KMS-11 (cell line): ENCODE data around the gene NCAM1.

Experiments used
- H2AFZ ChIP-seq: fragments of 200-600 bp; sonication (generic); 2 replicates; pipeline ENCODE4 v1.6.1; 2016; ENCODE audit warnings: antibody characterized with exemption, mixed run types, low read depth
- H3K27ac ChIP-seq: fragments of 200-600 bp; sonication (generic); 2 replicates; pipeline ENCODE4 v1.6.1; 2016; ENCODE audit warnings: mild to moderate bottlenecking, mixed run types
- H3K27me3 ChIP-seq: fragments of 200-600 bp; sonication (generic); 2 replicates; pipeline ENCODE4 v1.6.1; 2017; ENCODE audit warnings: mild to moderate bottlenecking, low read depth, mixed run types, moderate library complexity; ENCODE audit not compliant: insufficient read depth
- H3K36me3 ChIP-seq: fragments of 200-600 bp; sonication (generic); 2 replicates; pipeline ENCODE4 v1.6.1; 2017; ENCODE audit warnings: mild to moderate bottlenecking, mixed run types; ENCODE audit not compliant: insufficient read depth
- H3K4me1 ChIP-seq: fragments of 200-600 bp; sonication (generic); 2 replicates; pipeline ENCODE4 v1.6.1; 2016; ENCODE audit warnings: mild to moderate bottlenecking, low read depth, mixed run types; ENCODE audit not compliant: poor library complexity, severe bottlenecking
- H3K4me2 ChIP-seq: fragments of 200-600 bp; sonication (generic); 2 replicates; pipeline ENCODE4 v1.7.0; 2016; ENCODE audit warnings: mild to moderate bottlenecking, mixed run types
- H3K4me3 ChIP-seq: fragments of 200-600 bp; sonication (generic); IDR thresholded peaks from 2 replicates; pipeline ENCODE4 v1.6.1; 2017; ENCODE audit warnings: low read depth, low read length, mixed read lengths; ENCODE audit not compliant: insufficient read depth
- H3K79me2 ChIP-seq: fragments of 200-600 bp; sonication (generic); 2 replicates; pipeline ENCODE4 v1.6.1; 2016; ENCODE audit warnings: low read depth, mixed run types; ENCODE audit not compliant: insufficient read depth
- H3K9ac ChIP-seq: fragments of 200-600 bp; sonication (generic); 2 replicates; pipeline ENCODE4 v1.6.1; 2016; ENCODE audit warnings: mild to moderate bottlenecking, mixed run types
- H4K20me1 ChIP-seq: fragments of 200-600 bp; sonication (generic); 2 replicates; pipeline ENCODE4 v1.6.1; 2016; ENCODE audit warnings: mild to moderate bottlenecking, mixed run types; ENCODE audit not compliant: insufficient read depth
- CTCF ChIP-seq: fragments of 200-600 bp; sonication (generic); conservative IDR thresholded peaks from 2 replicates; pipeline ENCODE4 v1.6.1; 2017; ENCODE audit warnings: low read depth, mild to moderate bottlenecking, antibody characterized with exemption, low read length, moderate library complexity, mixed read lengths

NCAM1 gene

GRCh38 chr11:113278481-113278880 lies 317.3 kb downstream of the NCAM1 start:
- Histone ChIP-seq H2AFZ (no peak overlapping the region), H3K36me3 (no peaks in the 10 kb centered on the region), H3K4me3 (no peak overlapping the region), H4K20me1 (no peaks in the 10 kb centered on the region), H3K9ac (no peak overlapping the region), H3K4me2 (no peak overlapping the region), H3K4me1 (no peaks in the 10 kb centered on the region), H3K79me2 (no peaks in the 10 kb centered on the region), H3K27me3 (no peaks in the 10 kb centered on the region), H3K27ac (no peak overlapping the region)
- TF ChIP-seq CTCF, result no peak

- TF ChIP-seq CTCF, result no peak
- Histone ChIP-seq H3K79me2 (no peaks in the 10 kb centered on the region), H3K9ac (no peak overlapping the region), H4K20me1 (no peaks in the 10 kb centered on the region), H3K27ac (no peak overlapping the region), H3K4me1 (no peaks in the 10 kb centered on the region), H3K4me2 (no peak overlapping the region), H2AFZ (no peak overlapping the region), H3K27me3 (no peaks in the 10 kb centered on the region), H3K36me3 (no peaks in the 10 kb centered on the region), H3K4me3 (no peak overlapping the region)
Observed at GRCh38 chr11:113278925-113279324, 317.7 kb downstream of the NCAM1 start.

GRCh38 chr11:113279591-113279990 lies 318.4 kb downstream of the NCAM1 start:
- Histone ChIP-seq H3K27me3 (no peaks in the 10 kb centered on the region), H3K79me2 (no peaks in the 10 kb centered on the region), H3K36me3 (no peaks in the 10 kb centered on the region), H3K9ac (no peak overlapping the region), H3K4me1 (no peaks in the 10 kb centered on the region), H4K20me1 (no peaks in the 10 kb centered on the region), H2AFZ (no peak overlapping the region), H3K4me3 (no peak overlapping the region), H3K27ac (no peak overlapping the region), H3K4me2 (no peak overlapping the region)
- TF ChIP-seq CTCF, result no peak

- Histone ChIP-seq H4K20me1 (no peaks in the 10 kb centered on the region), H3K79me2 (no peaks in the 10 kb centered on the region), H3K4me2 (no peak overlapping the region), H3K9ac (no peak overlapping the region), H3K27me3 (no peaks in the 10 kb centered on the region), H3K36me3 (no peaks in the 10 kb centered on the region), H2AFZ (no peak overlapping the region), H3K4me1 (no peaks in the 10 kb centered on the region), H3K4me3 (no peak overlapping the region), H3K27ac (no peak overlapping the region)
- TF ChIP-seq CTCF, result no peak
Observed at GRCh38 chr11:113281052-113281725, 320.0 kb downstream of the NCAM1 start.
